NCI-H146 treated with DMSO at 0.1 percent for 48 hours (cell line): ENCODE data around the gene TNS1.
"Not testable (repeated sequence)": the region's sequence is repeated elsewhere in the genome, so short reads cannot be mapped to it uniquely, and the experiment has no call there.

Source experiments
- DNase-seq: peaks from one replicate; lab custom pipeline; 2025; ENCODE audit not compliant: unreplicated experiment; lab: John Stamatoyannopoulos, UW

TNS1 gene

DNA sequence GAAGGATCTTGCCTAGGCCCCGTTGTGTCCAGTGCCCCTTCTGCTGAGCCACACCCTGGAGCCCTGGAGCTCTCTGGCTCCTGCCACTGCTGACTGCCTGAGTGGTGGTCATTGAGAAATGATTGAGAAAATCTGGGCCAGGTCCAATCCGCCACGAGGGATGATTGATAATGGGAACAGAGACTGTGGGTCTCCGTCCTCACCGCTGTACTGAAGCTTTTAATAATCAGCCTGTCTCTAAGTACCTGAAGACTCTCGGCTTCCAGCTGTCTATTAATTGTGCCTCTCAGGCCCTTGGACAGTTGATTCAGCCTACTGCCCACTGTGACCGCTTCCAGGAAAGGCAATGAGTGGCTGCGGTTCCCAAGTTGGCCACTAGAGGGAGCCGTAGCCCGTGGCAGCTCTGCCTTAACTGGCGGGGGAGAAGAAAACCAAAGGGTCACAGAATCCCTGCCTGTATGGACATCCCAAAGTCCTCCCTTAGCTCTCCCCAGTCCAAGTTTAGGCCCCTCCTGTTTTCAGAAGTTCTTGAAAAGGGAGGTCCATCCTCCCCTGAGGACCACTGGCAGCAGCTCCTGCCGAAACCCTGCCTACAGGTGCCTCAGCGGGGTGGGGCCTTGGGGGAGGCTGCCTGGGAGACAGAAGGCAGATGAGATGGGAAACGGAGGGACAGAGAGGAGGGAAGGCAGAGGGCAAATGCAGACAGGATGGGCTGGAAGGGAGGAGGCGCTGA is 213.6 kb downstream of the TNS1 start:
- DNase-seq, result peak; percentile 17

DNA sequence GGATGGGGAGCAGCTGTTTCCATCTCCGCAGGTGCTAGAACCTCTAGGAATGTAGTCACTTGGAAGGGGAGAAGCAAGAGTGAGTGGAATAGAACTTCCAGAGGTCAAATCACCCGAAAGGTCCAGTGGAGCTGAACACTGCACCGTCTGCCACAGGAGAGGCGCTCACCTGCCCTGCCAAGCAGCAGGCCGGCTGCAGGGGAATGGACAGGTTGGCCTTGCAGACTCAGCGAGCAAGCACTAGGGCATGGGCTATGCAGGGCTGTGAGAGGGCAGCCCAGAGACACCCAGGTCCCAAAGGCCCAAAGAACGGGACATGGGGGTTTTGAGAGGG is 214.2 kb downstream of the TNS1 start:
- no peak for DNase-seq

- no peak for DNase-seq
These were observed 215.5 kb downstream of the TNS1 start for GRCh38 chr2:217787160-217787877.

DNA sequence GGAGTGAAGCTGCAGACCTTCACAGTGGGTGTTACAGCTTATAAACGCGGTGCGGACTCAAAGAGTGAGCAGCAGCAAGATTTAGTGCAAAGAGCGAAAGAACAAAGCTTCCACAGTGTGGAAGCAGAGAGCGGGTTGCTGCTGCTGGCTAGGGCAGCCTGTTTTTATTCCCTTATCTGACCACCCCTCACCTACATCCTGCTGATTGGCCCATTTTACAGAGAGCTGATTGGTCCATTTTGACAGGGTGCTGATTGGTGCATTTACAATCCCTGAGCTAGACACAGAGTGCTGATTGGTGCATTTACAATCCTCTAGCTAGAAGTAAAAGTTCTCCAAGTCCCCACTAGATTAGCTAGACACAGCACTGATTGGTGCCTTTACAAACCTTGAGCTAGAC is 216.2 kb downstream of the TNS1 start:
- DNase-seq, result not testable (repeated sequence)

- no peak for DNase-seq
These were observed 217.2 kb downstream of the TNS1 start for GRCh38 chr2:217785544-217786045.

DNA sequence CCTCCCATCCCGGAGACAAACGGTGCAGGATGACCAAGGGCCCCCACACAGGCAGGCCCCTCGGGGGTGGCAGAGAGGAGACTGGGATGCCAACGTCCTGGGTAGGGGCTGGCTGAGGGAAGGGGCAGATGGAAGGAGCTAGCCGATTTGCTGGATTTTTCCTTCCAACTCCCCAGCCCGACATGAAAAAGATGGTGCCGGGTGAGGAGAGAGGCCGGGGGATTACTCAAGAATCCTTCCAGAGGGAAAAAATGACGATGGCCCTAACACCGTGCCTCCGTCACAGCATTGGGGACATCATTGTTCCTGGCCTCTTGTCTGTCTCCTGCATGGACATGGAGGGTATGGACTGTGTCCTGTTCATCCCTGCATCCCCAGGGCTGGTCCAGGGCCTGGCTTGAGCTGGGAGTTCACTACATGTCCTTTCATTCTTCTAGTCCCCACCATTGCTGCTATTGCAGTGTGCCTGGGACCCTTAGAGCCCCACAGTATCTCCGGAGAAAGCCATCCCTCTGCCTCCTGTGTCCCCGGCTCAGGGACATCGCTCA is 217.7 kb downstream of the TNS1 start:
- DNase-seq, result no peak

GRCh38 chr2:217783243-217783642 is 219.6 kb downstream of the TNS1 start:
- no peak for DNase-seq

- no peak for DNase-seq
These were observed 224.9 kb downstream of the TNS1 start for GRCh38 chr2:217777906-217778305.

- no peak for DNase-seq
These were observed 226.2 kb downstream of the TNS1 start for GRCh38 chr2:217776631-217777030.

DNA sequence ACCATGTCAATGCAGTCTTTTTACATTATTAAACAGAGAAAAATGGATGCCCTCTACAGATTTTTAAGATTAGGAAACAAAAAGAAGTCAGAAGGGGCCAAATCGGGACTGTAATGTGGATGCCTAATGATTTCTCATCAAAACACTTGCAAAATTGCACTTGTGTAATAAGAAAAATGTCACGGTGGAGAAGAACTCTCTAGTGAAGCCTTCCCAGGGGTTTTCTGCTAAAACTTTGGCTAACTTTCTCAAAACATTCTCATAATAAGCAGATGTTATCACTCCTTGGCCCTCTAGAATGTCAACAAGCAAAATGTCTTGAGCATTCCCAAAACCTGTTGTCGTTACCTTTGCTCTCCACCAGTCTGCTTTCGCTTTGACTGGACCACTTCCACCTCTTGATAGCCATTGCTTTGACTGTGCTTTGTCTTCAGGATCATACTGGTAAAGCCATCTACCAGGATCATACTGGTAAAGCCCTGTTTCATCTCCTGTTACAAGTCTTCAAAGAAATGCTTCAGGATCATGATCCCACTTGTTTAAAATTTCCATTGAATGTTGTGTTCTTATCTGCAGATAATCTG is 226.8 kb downstream of the TNS1 start:
- DNase-seq, result no peak

- no peak for DNase-seq
These were observed 228.6 kb downstream of the TNS1 start for GRCh38 chr2:217774232-217774631.

DNA sequence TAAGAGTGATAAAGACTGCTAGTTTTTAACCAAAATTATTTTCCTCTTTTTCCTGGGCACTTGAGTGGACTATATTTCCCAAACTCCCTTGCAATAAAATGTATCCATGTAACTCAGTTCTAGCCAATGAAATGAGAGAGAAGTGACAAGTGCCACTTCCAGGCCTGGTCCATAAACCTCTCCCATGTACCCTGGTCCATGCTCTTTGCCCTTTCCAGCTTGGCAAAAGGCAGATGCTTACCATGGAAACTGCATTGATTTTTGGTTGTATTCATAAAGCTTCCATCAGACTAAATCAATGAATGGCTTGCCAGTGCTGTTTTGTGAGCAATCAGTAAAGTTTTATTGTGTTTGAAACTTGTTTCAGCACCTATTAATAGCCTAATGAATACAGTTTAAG is 229.3 kb downstream of the TNS1 start:
- DNase-seq, result no peak

- no peak for DNase-seq
These were observed 236.4 kb downstream of the TNS1 start for GRCh38 chr2:217766356-217766755.

GRCh38 chr2:217761645-217762277 is 241.0 kb downstream of the TNS1 start:
- DNase-seq, result no peak

- no peak for DNase-seq
These were observed 242.8 kb downstream of the TNS1 start for GRCh38 chr2:217759991-217760390.

DNA sequence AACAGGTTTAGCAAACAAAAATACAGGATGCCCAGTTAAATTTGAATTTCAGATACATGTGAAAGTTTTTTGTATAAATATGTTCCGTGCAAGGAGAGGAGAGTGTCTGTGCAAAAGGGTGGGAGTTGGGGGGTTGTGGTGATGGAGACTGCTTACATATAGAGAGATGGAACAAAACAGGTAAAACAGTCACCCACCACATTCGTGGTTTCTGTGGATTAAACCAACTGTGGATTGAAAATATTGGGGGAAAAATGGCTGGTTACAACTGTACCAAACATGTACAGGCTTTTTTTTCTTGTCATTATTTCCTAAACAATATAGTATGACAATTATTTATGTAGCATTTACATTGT is 245.7 kb downstream of the TNS1 start:
- no peak for DNase-seq

DNA sequence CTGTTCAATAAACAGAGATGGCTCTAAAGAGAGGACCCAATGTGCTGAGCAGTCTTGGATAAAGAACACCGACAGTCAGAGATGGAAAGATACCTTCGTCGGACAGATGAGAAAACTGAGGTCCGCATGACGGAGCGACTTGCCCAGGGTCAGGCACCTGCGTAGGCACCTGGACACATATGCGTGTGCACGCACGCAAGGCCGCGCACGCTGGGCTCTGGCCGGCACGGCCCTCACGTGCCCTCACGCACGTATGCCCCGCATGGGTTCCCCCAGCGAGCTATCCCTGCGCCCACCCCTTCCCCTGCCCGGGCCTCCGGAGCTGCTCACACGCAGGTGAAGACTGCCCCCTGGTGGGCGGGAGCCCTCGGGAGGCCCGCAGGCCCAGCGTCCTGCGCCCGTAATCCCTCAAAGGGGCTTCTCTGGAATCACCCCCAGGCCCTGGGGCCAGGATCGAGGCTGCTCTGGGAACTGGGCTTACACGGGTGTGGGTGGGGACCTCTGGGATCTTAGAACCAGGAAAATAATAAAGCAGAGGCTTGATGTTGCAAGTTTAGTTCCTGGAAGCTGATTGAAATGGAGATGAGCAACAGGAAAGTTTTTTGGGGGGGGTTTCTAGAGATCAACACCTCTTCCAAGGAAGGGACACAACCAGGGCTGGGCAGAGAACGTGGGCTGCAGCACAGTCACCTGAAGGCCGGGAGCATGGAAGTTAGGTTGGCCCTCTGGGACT is 246.3 kb downstream of the TNS1 start:
- no peak for DNase-seq

DNA sequence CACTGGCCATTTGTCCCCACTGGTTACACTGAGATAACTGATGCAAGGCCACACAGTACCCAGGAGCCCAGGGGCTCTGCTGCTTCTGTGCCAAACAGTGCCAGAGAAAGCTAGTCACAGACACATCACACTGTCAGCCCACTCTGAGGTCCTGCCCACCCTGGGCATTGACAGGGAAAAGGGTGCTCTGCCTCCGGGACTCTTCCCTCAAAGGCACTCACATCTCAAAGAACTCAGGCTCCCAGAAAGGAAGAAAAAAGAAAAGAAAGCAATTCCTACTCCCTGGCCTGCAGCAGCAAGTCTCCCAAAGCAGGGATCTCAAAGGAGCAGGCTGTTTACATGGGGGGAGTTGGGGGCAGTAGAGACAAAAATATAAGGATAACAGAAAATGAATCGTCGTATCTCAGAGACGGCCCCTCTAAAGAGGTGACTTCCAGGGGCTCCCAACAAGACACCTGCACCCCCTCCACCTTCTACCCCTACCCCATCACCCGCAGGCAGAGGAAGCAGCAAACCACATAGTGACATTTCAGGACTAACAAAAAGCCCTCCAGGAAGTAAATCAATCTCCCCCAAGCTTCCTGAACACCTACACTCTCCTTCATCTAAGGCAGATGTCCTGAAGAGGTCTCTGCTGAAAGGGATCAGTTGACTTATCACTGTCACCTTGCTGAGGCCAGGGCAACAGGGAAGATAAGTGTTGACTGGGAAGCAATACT is 247.6 kb downstream of the TNS1 start:
- no peak for DNase-seq

DNA sequence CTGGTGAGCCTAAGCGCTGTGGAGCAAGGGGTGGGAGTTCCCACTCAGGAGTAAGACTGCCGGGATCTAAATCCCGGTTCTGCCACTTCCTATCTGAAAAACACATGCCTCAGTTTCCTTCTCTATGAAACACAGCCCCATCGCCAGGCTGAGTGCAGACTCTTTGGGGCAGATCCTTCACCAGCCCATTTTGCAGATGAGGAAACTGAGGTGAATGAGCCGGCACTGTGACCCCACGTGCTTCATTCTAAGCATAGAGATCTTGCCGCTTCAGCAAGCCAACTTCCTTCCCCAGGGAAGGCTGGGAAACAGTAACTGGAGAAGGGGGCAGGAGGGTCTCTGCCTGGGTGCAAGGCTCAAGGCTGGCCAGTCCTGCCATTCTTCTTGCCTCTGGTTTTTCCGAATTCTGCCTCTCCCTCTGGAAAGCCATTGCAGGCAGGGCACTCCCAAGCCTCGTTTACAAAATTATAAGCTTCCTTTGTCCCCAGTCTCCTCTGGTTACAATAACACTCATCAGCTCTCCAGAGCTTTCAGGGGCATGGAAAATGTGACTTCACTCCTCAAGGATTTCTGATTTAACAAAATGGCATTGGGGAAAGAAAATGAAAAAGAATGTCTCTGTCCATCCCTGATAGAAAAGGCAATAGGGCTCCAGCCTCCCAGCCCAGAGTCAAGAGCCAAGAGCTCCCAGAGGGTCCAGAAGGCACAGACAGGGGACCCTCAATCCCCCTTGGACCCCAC is 249.2 kb downstream of the TNS1 start:
- DNase-seq, result no peak
